Bronchial epithelial cell (primary cell): ENCODE data around the gene IPO4. TPM values are rescaled to one million over a fixed set of nuclear protein-coding genes. Genes with fewer than 3 reads are reported as not detected.
A peak's percentile ranks its signal among the peaks of the same experiment; 100 is the strongest.

ENCODE experiments used
- DNase-seq: peaks from one replicate; pipeline ENCODE4 v3.0.0-alpha.2; 2010; ENCODE audit warnings: low read depth
- FAIRE-seq: peaks from 2 replicates; lab custom pipeline; 2011; peaks lifted over from hg19 to GRCh38; lab: Jason Lieb, UNC
- H3K27me3 ChIP-seq: 2 replicates; pipeline ENCODE4 v1.5.1; 2011; ENCODE audit warnings: low read length; ENCODE audit not compliant: control insufficient read depth, insufficient read depth
- H3K36me3 ChIP-seq: 2 replicates; pipeline ENCODE4 v1.5.1; 2011; ENCODE audit warnings: low read length; ENCODE audit not compliant: control insufficient read depth, insufficient read depth
- H3K4me3 ChIP-seq: 2 replicates; pipeline ENCODE4 v1.5.1; 2011; ENCODE audit warnings: mild to moderate bottlenecking, low read depth, low read length, control low read depth
- total RNA-seq: library from RNA; depleted of rRNA; stranded (reverse); fragments of >200 nt; gene quantifications from 2 replicates; pipeline ENCODE4 v1.2.1, GENCODE V29; 2014
- TF ChIP-seq, protein P1 (sequence below): IDR thresholded peaks from 2 replicates; pipeline ENCODE4 v1.5.1; 2011; ENCODE audit warnings: mild to moderate bottlenecking, moderate library complexity, low read length, control low read depth, inconsistent platforms; ENCODE audit not compliant: insufficient read depth, severe bottlenecking

Gene IPO4
- total RNA-seq, 1 donor from 2014 or later, result 41.9 TPM

DNA sequence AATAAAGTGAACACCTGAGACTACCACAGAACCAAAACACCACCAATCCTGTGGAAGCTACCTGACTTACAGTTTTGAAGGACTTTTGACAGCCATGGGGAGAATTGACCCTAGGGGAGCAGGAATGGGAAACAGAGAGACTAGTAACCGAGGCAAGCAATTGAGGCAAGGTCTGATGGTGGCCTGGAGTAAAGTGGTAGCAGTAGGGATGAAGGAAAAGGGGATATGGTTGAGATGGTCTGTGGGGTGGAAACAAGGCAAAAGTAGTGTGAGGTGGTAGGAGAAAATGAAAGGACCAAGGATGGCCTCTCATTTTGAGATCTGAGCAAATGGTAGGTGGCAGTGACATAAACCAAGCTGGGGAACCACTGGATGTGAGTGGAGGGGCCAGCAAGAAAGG, 31.8 kb downstream of the IPO4 start:
- DNase-seq, result no peak
- no peak overlapping the region for H3K4me3 ChIP-seq
- H3K36me3 ChIP-seq, result peaks cover 39% of the 10 kb centered on the region
- FAIRE-seq, result no peak
- TF ChIP-seq, protein P1, sequence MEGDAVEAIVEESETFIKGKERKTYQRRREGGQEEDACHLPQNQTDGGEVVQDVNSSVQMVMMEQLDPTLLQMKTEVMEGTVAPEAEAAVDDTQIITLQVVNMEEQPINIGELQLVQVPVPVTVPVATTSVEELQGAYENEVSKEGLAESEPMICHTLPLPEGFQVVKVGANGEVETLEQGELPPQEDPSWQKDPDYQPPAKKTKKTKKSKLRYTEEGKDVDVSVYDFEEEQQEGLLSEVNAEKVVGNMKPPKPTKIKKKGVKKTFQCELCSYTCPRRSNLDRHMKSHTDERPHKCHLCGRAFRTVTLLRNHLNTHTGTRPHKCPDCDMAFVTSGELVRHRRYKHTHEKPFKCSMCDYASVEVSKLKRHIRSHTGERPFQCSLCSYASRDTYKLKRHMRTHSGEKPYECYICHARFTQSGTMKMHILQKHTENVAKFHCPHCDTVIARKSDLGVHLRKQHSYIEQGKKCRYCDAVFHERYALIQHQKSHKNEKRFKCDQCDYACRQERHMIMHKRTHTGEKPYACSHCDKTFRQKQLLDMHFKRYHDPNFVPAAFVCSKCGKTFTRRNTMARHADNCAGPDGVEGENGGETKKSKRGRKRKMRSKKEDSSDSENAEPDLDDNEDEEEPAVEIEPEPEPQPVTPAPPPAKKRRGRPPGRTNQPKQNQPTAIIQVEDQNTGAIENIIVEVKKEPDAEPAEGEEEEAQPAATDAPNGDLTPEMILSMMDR, result no peak
- H3K27me3 ChIP-seq, result no peaks in the 10 kb centered on the region

DNA sequence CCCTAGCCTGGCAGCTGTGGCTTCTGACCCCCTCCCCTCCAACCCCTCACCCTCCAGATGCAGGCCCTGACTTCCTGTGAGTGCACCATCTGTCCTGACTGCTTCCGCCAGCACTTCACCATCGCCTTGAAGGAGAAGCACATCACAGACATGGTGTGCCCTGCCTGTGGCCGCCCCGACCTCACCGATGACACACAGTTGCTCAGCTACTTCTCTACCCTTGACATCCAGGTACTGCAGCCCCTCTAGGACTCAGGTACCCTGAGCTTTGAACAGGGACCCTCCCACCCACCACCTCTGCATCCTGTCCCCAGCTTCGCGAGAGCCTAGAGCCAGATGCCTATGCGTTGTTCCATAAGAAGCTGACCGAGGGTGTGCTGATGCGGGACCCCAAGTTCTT, 33.5 kb downstream of the IPO4 start:
- FAIRE-seq (no peak), DNase-seq (no peak)
- TF ChIP-seq, protein P1, result no peak
- Histone ChIP-seq H3K36me3 (peaks cover 48% of the 10 kb centered on the region), H3K27me3 (no peaks in the 10 kb centered on the region), H3K4me3 (no peak overlapping the region)

DNA sequence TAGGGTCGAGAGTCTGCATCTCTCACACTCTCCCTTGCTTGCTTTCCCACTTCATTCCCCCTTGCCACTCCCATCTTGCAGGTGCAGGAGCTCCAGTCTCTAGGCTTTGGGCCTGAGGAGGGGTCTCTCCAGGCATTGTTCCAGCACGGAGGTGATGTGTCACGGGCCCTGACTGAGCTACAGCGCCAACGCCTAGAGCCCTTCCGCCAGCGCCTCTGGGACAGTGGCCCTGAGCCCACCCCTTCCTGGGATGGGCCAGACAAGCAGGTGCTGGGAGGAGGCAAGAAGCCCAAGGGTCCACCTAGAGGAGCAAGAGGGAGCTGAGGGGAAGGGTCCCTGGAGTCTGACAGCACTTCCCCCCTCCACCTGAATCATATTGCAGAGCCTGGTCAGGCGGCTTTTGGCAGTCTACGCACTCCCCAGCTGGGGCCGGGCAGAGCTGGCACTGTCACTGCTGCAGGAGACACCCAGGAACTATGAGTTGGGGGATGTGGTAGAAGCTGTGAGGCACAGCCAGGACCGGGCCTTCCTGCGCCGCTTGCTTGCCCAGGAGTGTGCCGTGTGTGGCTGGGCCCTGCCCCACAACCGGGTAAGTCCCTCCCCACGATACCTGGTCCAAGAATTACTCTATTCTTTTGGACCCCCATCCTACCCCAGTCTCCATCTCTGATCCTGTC, 37.1 kb downstream of the IPO4 start:
- Histone ChIP-seq H3K27me3 (no peaks in the 10 kb centered on the region), H3K36me3 (peaks cover 37% of the 10 kb centered on the region), H3K4me3 (no peak overlapping the region)
- TF ChIP-seq, protein P1, result no peak
- FAIRE-seq (peak; percentile 62), DNase-seq (no peak)

DNA sequence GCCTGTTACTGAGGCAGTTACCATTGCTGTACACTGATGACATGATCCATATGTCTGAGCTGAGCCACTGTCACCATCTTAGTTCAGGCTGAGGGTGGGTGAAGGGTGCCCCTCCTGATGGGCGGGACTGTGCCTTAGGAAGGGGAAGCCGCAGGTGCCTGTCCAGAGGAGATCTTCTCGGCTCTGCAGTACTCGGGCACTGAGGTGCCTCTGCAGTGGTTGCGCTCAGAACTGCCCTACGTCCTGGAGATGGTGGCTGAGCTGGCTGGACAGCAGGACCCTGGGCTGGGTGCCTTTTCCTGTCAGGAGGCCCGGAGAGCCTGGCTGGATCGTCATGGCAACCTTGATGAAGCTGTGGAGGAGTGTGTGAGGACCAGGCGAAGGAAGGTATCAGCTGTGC, 37.6 kb downstream of the IPO4 start:
- TF ChIP-seq, protein P1, result no peak
- Histone ChIP-seq H3K4me3 (no peak overlapping the region), H3K27me3 (no peaks in the 10 kb centered on the region), H3K36me3 (peaks cover 35% of the 10 kb centered on the region)
- no peak for DNase-seq
- FAIRE-seq, result no peak

DNA sequence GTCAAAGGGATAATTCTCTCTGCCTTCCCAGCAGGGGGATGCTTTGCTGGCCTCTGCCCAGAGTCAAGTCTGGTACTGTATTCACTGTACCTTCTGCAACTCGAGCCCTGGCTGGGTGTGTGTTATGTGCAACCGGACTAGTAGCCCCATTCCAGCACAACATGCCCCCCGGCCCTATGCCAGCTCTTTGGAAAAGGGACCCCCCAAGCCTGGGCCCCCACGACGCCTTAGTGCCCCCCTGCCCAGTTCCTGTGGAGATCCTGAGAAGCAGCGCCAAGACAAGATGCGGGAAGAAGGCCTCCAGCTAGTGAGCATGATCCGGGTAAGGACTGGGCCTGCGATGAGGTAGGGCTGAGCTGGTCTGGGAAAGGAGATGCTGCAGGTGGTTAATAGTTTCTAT, 38.0 kb downstream of the IPO4 start:
- peaks cover 33% of the 10 kb centered on the region for H3K36me3 ChIP-seq
- FAIRE-seq, result no peak
- H3K27me3 ChIP-seq, result no peaks in the 10 kb centered on the region
- DNase-seq, result no peak
- H3K4me3 ChIP-seq, result no peak overlapping the region
- TF ChIP-seq, protein P1, result no peak

DNA sequence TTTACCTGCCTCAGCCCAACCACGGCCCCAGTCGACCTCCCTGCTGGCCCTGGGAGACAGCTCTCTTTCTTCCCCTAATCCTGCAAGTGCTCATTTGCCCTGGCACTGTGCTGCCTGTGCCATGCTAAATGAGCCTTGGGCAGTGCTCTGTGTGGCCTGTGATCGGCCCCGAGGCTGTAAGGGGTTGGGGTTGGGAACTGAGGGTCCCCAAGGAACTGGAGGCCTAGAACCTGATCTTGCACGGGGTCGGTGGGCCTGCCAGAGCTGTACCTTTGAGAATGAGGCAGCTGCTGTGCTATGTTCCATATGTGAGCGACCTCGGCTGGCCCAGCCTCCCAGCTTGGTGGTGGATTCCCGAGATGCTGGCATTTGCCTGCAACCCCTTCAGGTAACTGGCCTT, 38.6 kb downstream of the IPO4 start:
- peaks cover 28% of the 10 kb centered on the region for H3K36me3 ChIP-seq
- no peaks in the 10 kb centered on the region for H3K27me3 ChIP-seq
- FAIRE-seq (no peak), DNase-seq (no peak)
- TF ChIP-seq, protein P1, result no peak
- no peak overlapping the region for H3K4me3 ChIP-seq
